NCI-H69 (cell line): ENCODE measurements around the gene FNBP1.

ENCODE experiments used
- DNase-seq: peaks from one replicate; lab custom pipeline; 2025; lab: John Stamatoyannopoulos, UW

FNBP1 gene

GRCh38 chr9:130045725-130046450 is 2.9 kb upstream of the FNBP1 start:
- no peak for DNase-seq

GRCh38 chr9:130043654-130044623 is 950 bp upstream of the FNBP1 start:
- peak; percentile 54 for DNase-seq

GRCh38 chr9:130042406-130042884 is 544 bp downstream of the FNBP1 start:
- DNase-seq, result peak; percentile 55

GRCh38 chr9:130041648-130042405 is 1.2 kb downstream of the FNBP1 start:
- DNase-seq, result peak; percentile 55

- DNase-seq, result no peak
Observed at GRCh38 chr9:130040984-130041647, 1.9 kb downstream of the FNBP1 start.

- peak; percentile 65 for DNase-seq
Observed at GRCh38 chr9:130039528-130040147, 3.4 kb downstream of the FNBP1 start.

GRCh38 chr9:130036099-130036498 is 6.9 kb downstream of the FNBP1 start:
- no peak for DNase-seq

- DNase-seq, result no peak
Observed at GRCh38 chr9:130034570-130034969, 8.4 kb downstream of the FNBP1 start.

- DNase-seq, result no peak
Observed at GRCh38 chr9:130030651-130031127, 12.3 kb downstream of the FNBP1 start.

GRCh38 chr9:130029223-130029973 is 13.6 kb downstream of the FNBP1 start:
- no peak for DNase-seq

GRCh38 chr9:130028493-130029222 is 14.3 kb downstream of the FNBP1 start:
- no peak for DNase-seq

GRCh38 chr9:130027533-130028365 is 15.2 kb downstream of the FNBP1 start:
- DNase-seq, result no peak

- DNase-seq, result no peak
Observed at GRCh38 chr9:130026583-130027340, 16.2 kb downstream of the FNBP1 start.

- DNase-seq, result no peak
Observed at GRCh38 chr9:130024597-130024994, 18.4 kb downstream of the FNBP1 start.

GRCh38 chr9:130023994-130024596 is 18.9 kb downstream of the FNBP1 start:
- no peak for DNase-seq

GRCh38 chr9:130023144-130023787 is 19.7 kb downstream of the FNBP1 start:
- no peak for DNase-seq
